Stimulated activated CD4-positive, alpha-beta T cell treated with anti-CD3 and anti-CD28 coated beads, Interleukin-2, amount 100 ng/mL, for 48 hours (primary cell): Measurements from ENCODE around the gene CARM1.
"Not testable (repeated sequence)": the region's sequence is repeated elsewhere in the genome, so short reads cannot be mapped to it uniquely, and the experiment has no call there.

Source experiments
- DNase-seq, 2 donors: peaks; one replicate each; pipeline ENCODE4 v3.0.0-alpha.2; 2020

Gene CARM1

GRCh38 chr19:10876459-10877240 is 5.3 kb downstream of the CARM1 start:
- no peak for DNase-seq

GRCh38 chr19:10877608-10878007 is 6.3 kb downstream of the CARM1 start:
- not testable (repeated sequence) for DNase-seq

- no peak for DNase-seq
Observed at GRCh38 chr19:10878253-10878652, 6.9 kb downstream of the CARM1 start.

GRCh38 chr19:10881403-10882107 is 10.2 kb downstream of the CARM1 start:
- no peak for DNase-seq

- DNase-seq, result no peak
Observed at GRCh38 chr19:10882108-10882457, 10.7 kb downstream of the CARM1 start.

GRCh38 chr19:10884274-10884673 is 12.9 kb downstream of the CARM1 start:
- DNase-seq, result no peak

- DNase-seq, result no peak
Observed at GRCh38 chr19:10885201-10886169, 14.1 kb downstream of the CARM1 start.

GRCh38 chr19:10887616-10888367 is 16.4 kb downstream of the CARM1 start:
- no peak for DNase-seq

- DNase-seq, result no peak
Observed at GRCh38 chr19:10888421-10888866, 17.1 kb downstream of the CARM1 start.

- DNase-seq, result no peak
Observed at GRCh38 chr19:10889880-10890279, 18.5 kb downstream of the CARM1 start.

GRCh38 chr19:10891405-10892086 is 20.2 kb downstream of the CARM1 start:
- no peak for DNase-seq

GRCh38 chr19:10892256-10892655 is 20.9 kb downstream of the CARM1 start:
- DNase-seq, result no peak

GRCh38 chr19:10894911-10895213 is 23.5 kb downstream of the CARM1 start:
- no peak for DNase-seq

- DNase-seq, result no peak
Observed at GRCh38 chr19:10895363-10895762, 24.0 kb downstream of the CARM1 start.

- DNase-seq, result no peak
Observed at GRCh38 chr19:10895920-10896319, 24.6 kb downstream of the CARM1 start.

- no peak for DNase-seq
Observed at GRCh38 chr19:10896851-10897526, 25.6 kb downstream of the CARM1 start.

GRCh38 chr19:10898633-10899032 is 27.3 kb downstream of the CARM1 start:
- no peak for DNase-seq

- DNase-seq, result no peak
Observed at GRCh38 chr19:10899151-10899653, 27.8 kb downstream of the CARM1 start.

- DNase-seq, result no peak
Observed at GRCh38 chr19:10907925-10908324, 36.6 kb downstream of the CARM1 start.

GRCh38 chr19:10908380-10908960 is 37.1 kb downstream of the CARM1 start:
- DNase-seq, result no peak
